Measurements from ENCODE around the gene NPHP1.
A peak's percentile ranks its signal among the peaks of the same experiment; 100 is the strongest.

DNA sequence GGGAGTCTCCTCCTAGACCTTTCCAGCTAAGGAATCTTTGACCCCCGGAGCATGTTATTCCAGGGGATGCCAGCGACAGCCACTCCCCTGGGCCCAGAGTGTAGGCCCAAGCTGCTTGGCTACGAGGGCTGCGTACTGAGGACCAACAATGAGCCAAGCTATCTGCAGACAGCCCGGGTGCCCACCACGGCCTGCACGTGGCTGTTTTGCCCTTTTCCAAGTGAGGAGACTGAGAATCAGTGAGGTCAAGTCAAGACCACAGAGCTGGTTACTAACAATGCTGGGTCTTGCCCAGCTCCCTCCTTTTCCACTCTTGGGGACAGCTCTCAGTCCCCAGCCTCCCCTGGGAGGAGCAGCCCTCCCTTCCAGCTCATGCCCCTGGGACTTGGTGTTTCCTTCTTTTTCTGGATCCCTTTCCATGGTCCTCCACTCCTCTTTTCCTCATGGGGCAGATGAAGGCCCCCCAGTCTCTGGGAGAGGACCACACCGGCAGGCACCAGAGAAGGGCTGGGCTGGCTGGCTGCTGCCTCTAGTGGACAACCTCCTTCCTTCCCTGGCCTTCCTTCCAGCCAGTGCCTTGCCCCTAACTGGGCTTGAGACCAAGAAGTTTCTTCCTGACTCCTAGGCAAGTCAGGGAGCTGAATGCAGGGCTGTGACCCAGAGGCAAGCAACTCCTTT lies 88.6 kb downstream of the NPHP1 start:
- TF ChIP-seq CTCF (conservative IDR thresholded peaks at IDR 0.05; ENCODE audit: low read length) = peak; percentile 67
- TF ChIP-seq EZH2phosphoT487 (IDR thresholded peaks at IDR 0.05; ENCODE audit: borderline replicate concordance) = no peak
